RWPE2 (cell line): Measurements from ENCODE around the gene ATP7A.
A peak's percentile ranks its signal among the peaks of the same experiment; 100 is the strongest.

Source experiments
- ATAC-seq: fragments of 200-7000 bp; cut with Tn5 transposase; 3 replicates; pipeline ENCODE4 v1.9.1; 2021; ENCODE audit warnings: low read depth
- DNase-seq: peaks from one replicate; pipeline ENCODE4 v3.0.0-alpha.2; 2020; ENCODE audit warnings: low spot score
- H3K27ac ChIP-seq: fragments of 450-650 bp; 2 replicates; pipeline ENCODE4 v1.5.1; 2017; ENCODE audit warnings: mild to moderate bottlenecking; ENCODE audit not compliant: poor library complexity, severe bottlenecking
- H3K27me3 ChIP-seq: fragments of 250-450 bp; sonication (Bioruptor Pico); 2 replicates; pipeline ENCODE4 v1.5.1; 2021; ENCODE audit warnings: mild to moderate bottlenecking, moderate library complexity; ENCODE audit not compliant: insufficient read depth, poor library complexity, severe bottlenecking
- H3K36me3 ChIP-seq: fragments of 250-450 bp; sonication (Bioruptor Pico); 2 replicates; pipeline ENCODE4 v1.5.1; 2020; ENCODE audit warnings: low read depth, mild to moderate bottlenecking, moderate library complexity
- H3K4me1 ChIP-seq: fragments of 250-450 bp; sonication (Bioruptor Pico); 2 replicates; pipeline ENCODE4 v1.5.1; 2021; ENCODE audit warnings: mild to moderate bottlenecking, moderate library complexity; ENCODE audit not compliant: insufficient read depth, poor library complexity, severe bottlenecking
- H3K4me3 ChIP-seq: fragments of 250-450 bp; sonication (Bioruptor Pico); 2 replicates; pipeline ENCODE4 v1.5.1; 2021; ENCODE audit warnings: mild to moderate bottlenecking, moderate library complexity; ENCODE audit not compliant: severe bottlenecking
- H3K9me3 ChIP-seq: fragments of 250-450 bp; sonication (Bioruptor Pico); 2 replicates; pipeline ENCODE4 v1.5.1; 2021; ENCODE audit warnings: mild to moderate bottlenecking, moderate library complexity; ENCODE audit not compliant: severe bottlenecking
- TF ChIP-seq, protein P1 (sequence below): fragments of 450-650 bp; IDR thresholded peaks from one replicate; pipeline ENCODE4 v1.5.1; 2017; ENCODE audit warnings: mild to moderate bottlenecking, moderate library complexity; ENCODE audit not compliant: poor library complexity, severe bottlenecking

ATP7A gene

GRCh38 chrX:77952173-77952572 lies 41.7 kb downstream of the ATP7A start:
- Histone ChIP-seq H3K36me3 (no peaks in the 10 kb centered on the region), H3K27me3 (no peaks in the 10 kb centered on the region), H3K27ac (no peak overlapping the region), H3K9me3 (no peaks in the 10 kb centered on the region), H3K4me1 (no peaks in the 10 kb centered on the region), H3K4me3 (no peak overlapping the region)
- ATAC-seq (no peak), DNase-seq (no peak)
- TF ChIP-seq, protein P1, sequence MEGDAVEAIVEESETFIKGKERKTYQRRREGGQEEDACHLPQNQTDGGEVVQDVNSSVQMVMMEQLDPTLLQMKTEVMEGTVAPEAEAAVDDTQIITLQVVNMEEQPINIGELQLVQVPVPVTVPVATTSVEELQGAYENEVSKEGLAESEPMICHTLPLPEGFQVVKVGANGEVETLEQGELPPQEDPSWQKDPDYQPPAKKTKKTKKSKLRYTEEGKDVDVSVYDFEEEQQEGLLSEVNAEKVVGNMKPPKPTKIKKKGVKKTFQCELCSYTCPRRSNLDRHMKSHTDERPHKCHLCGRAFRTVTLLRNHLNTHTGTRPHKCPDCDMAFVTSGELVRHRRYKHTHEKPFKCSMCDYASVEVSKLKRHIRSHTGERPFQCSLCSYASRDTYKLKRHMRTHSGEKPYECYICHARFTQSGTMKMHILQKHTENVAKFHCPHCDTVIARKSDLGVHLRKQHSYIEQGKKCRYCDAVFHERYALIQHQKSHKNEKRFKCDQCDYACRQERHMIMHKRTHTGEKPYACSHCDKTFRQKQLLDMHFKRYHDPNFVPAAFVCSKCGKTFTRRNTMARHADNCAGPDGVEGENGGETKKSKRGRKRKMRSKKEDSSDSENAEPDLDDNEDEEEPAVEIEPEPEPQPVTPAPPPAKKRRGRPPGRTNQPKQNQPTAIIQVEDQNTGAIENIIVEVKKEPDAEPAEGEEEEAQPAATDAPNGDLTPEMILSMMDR = no peak

- DNase-seq = no peak
- Histone ChIP-seq H3K27me3 (no peaks in the 10 kb centered on the region), H3K4me3 (no peak overlapping the region), H3K36me3 (no peaks in the 10 kb centered on the region), H3K9me3 (no peaks in the 10 kb centered on the region), H3K27ac (no peak overlapping the region), H3K4me1 (no peaks in the 10 kb centered on the region)
- no peak for ATAC-seq
- TF ChIP-seq, protein P1 = no peak
These were observed 42.8 kb downstream of the ATP7A start for GRCh38 chrX:77953302-77953701.

- ATAC-seq = peak; percentile 25; the same call in 1 of the 3 replicates
- TF ChIP-seq, protein P1 = no peak
- H3K36me3 ChIP-seq = no peaks in the 10 kb centered on the region
- no peaks in the 10 kb centered on the region for H3K4me1 ChIP-seq
- no peaks in the 10 kb centered on the region for H3K27me3 ChIP-seq
- no peak overlapping the region for H3K4me3 ChIP-seq
- no peak overlapping the region for H3K27ac ChIP-seq
- no peaks in the 10 kb centered on the region for H3K9me3 ChIP-seq
- no peak for DNase-seq
These were observed 43.2 kb downstream of the ATP7A start for GRCh38 chrX:77953708-77954107.

GRCh38 chrX:77960567-77960966 lies 50.1 kb downstream of the ATP7A start:
- H3K27me3 ChIP-seq = no peaks in the 10 kb centered on the region
- TF ChIP-seq, protein P1 = no peak
- H3K4me1 ChIP-seq = no peaks in the 10 kb centered on the region
- no peak overlapping the region for H3K27ac ChIP-seq
- ATAC-seq (no peak), DNase-seq (no peak)
- no peaks in the 10 kb centered on the region for H3K9me3 ChIP-seq
- no peak overlapping the region for H3K4me3 ChIP-seq
- no peaks in the 10 kb centered on the region for H3K36me3 ChIP-seq

DNA sequence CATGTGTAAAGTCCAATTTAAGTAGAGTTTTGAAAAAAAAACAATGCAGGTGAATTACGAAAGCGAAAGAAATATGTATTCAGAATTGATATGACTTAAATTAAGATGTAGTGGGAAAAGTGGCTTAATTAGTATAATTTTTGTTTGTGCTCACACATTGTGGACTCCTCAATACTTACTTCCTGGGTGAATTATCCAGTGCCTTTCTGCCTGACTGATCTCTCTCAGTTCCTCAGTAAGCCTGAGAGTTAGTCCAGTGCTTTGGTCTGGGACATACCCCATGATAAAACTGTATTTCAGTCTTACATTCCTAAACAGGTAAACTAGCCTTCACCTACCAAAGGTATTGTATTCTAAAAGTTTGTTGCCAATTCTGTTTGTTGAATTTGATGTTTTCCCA lies 50.6 kb downstream of the ATP7A start:
- H3K36me3 ChIP-seq = no peaks in the 10 kb centered on the region
- no peaks in the 10 kb centered on the region for H3K4me1 ChIP-seq
- H3K4me3 ChIP-seq = no peak overlapping the region
- no peaks in the 10 kb centered on the region for H3K27me3 ChIP-seq
- no peak overlapping the region for H3K27ac ChIP-seq
- TF ChIP-seq, protein P1 = no peak
- ATAC-seq (no peak), DNase-seq (no peak)
- no peaks in the 10 kb centered on the region for H3K9me3 ChIP-seq
